HG03066 (cell line): ENCODE measurements around the gene DDTL.

Experiments used
- ATAC-seq: cut with Tn5 transposase; IDR thresholded peaks from one replicate; pipeline ENCODE4 v1.9.1; 2021; ENCODE audit warnings: low read depth; ENCODE audit not compliant: unreplicated experiment

The DDTL gene

DNA sequence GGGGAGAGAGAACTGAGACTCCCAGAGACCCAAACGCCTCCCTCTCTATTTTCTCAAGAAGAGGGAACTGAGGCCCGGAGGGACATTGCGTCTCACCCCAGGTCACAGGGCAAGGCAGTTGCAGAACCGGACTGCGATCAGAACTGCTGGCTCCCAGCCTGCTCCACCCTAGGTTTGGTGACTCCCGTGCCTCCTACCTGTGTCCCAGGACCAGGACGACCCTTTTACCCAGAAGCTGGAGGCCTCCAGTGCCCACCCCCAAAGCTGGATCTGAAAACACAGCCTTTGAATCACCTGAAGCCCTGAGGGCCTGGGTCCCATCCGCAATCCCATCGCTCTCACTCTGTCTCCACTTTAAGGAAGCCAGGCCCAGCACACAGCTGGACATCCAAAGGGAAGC lies 37.2 kb downstream of the DDTL start:
- no peak for ATAC-seq

DNA sequence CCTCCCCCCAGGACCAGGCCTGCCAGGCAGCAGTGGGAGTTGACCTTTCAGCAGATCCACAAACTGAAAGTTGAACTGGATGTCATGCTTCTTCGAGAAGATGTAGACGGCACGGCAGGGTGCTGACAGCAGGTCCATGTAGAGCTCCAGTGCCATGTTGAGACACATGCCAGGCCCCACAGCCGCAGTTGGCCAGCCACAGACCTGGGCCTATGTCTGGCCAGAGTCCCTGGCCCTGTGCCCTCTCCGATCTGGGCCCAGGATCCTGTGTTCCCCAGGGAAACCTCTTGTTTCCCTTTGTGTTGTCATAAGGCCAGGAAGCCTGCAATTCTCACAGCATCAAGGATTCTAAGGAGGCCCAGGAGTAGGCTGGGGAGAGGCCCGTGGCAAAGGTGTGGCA lies 38.5 kb downstream of the DDTL start, which contains the start of gene GSTT4:
Gene GSTT4, minus strand, starts transcription at position 253 of the 400 bp plus-strand sequence. Its CDS starts 97 bp downstream, at position 156.
- ATAC-seq = no peak

DNA sequence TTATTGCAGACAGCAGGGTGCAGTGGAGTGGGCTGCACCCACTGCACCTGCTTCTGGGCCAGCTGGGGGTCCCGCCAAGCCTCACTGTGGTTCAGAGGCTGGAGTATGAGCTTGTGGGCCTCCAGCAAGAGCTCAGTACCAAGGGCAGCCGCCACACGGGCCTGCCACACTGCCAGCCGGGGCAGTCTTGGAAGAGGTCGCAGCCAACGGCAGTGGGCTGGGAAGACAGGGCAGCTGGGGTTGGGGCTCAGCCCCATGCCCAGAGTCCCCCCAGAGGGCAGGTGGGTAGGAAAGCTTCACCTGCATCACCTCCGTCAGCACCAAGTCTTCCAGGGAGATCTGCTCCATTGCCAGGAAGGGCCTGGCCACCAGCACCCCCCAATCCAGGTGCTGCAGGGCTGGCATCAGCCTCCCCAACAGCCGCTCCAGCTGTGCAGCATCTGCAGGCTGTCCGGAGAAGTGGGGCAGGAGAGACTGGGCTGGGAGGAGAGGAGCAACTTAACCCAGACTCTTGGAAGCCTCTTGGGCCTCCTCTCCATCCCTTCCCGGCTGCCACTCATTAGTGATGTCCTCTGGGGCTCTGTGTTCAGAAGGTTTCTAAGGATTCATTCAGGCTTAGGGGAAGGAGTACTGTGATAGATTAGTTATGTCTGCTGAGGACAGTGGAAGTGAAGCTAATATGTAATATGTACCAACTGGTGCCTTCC lies 39.7 kb downstream of the DDTL start:
- ATAC-seq = no peak

DNA sequence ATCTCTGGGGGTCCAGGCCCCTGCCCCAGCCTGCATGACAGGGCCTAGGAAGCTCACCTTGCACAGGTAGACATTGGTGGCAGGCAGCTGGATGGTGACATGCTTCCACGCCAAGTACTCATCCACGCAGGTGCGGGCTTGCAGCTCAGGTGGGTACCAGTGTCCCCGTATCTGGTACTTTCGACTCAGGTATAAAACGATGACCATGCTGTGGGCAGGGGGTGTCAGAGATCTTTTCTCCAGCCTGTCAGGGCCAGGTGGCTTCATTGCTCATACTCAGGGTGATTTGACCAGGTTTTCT lies 40.2 kb downstream of the DDTL start:
- no peak for ATAC-seq

DNA sequence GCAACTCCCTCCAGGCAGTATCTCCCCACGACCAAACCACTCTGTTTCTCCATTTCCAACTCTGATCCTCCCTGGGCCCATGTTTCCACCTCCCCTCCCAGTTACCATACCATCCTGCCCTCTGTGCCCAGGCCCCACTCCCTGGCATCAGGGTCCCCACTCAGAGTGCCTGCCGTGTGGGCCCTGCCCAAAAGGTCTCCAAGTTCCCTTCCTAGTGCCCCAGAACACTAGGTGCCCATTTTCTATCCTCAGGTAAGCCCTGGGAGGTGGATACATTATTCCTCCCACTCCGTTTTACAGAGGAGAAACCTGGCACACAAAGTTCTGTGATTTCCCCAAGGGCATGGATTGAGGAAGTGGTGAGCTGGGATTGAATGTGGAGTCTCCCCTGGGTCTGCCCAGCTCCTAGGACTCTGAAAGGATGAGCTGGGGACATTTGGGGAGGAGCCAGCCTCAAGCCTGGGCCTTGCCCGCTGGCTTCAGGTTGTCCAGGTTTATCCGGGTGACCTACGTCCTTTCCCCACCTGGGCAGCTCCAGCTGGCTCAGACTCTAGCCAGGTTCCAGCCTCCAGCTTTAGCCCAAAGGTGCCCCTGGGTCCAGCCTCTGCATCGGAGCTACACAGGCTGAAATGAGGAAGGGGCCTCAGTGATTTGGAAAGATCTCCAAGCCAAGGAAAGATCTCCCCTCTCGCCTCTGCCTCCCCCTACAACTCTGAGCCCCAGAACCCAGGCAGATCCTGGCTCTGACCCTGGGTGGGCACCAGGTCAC lies 40.7 kb downstream of the DDTL start:
- ATAC-seq = no peak

DNA sequence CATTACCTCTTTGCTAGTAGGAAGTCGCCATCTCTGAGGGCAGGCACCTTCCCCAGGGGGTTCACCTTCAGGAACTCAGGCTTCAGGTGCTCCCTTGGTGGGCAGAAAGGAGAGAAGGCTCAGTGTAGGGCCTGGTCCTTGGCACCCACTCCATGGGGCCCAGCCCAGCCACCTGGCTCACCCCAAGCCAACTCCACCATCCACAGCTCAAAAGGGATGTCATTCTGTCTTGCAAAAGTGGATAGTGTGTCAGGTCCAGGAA lies 41.3 kb downstream of the DDTL start:
- no peak for ATAC-seq

DNA sequence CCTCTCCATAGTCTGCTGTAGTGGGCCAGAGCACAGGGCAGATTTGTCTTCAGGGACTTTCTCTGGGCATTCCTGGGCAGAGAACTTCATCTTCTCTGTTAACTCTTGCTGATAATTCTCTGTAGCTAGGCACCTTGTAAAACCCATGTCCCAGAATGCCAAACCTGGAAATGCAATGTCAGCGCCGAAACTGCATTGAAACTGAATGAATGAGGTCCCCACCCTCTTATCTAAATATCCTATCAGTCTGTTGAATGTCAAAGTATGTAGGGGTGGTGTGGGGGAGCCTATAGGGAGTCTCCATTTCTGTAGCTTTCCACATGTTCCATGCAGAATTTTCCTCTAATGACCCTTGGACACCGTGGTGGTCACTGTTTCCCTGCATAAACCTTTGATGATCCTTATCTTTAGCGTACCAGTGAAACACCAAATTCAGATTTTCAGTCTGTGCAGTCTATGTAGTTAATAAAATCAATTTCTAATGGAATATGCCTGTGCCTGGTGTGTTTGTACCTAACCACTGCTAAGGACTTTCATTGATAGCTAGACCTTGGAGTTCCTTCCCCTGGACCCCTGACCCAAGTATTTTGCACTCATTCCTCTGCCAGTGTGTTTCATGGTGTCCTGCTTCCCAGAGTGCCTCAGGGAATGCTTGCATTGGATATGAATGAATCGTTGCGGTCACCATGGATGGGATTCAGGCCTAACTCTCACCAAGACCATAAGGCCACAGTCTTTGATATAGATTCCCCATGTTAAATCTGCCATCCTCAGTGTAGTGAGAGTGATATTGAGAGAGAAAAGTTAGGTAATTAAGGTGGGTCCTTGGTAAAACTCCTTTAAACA lies 41.9 kb downstream of the DDTL start:
- ATAC-seq = no peak

DNA sequence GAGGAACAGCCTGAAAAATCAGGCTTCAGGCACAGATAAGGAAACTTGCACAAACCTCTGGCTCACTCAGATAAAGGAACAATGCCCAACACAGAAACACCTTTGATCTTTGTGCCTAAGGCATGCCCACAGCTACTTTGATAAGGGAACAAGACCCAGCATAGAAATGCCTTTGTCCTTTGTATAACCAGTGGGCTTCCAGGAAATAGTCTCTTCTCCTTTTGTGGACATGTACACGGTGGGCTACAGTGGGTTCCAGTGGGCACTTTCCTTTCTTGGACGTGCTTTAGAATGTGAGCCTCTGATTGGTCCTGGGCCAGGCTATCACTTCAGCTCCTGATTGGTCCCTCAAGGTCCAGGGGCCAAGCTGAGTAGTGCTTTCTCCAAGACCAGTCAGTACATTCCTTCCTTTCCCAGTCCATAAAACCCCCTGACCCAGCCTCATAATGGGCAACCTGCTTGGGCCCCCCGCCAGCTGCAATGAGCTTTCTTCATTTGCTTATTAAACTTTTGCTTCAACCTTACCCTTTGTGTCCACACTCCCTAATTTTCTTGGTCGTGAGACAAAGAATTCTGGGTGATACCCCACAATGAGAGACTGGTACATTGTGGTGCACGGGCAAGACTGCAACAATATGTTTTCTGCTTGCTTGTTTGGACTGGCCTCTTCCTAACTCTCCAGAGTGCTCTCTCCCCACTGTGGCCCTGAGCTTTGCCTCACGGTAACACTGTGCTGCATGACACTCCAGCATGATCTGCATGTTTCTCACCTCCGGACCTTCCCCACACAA lies 42.7 kb downstream of the DDTL start:
- ATAC-seq = no peak

DNA sequence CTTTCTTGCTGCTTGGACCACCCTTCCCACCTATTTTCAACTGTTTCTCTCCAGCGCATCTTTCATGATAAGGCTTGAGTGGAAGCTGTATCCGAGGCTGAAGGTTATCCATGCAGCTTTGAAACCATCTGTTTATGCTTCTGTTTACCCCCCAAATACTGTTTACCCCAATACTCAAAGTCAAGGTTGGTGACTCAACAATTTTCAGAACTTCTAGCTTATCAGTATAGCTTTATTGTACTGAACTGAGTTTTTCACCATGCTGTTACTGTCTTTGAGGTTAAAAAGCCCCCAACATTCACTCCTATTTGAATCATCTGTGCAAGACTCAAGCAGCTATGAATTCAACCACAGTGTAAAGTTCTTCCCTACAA lies 43.3 kb downstream of the DDTL start:
- ATAC-seq = no peak

DNA sequence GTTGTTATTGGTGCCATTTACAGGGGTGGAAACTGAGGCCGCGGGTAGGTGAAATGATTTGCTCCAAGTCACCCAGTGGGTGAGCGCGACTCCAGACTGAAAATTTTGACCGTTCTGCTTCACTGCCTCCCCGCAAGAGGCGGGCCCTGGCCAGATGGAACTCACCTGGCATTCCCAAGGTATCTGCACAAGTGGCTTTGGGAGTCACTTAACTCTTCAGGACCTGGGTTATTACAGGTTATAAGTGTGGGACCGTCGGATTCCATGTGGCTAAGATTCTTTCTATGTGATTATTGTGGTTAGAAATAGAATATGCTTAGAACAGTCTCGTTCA lies 45.0 kb downstream of the DDTL start:
- no peak for ATAC-seq

DNA sequence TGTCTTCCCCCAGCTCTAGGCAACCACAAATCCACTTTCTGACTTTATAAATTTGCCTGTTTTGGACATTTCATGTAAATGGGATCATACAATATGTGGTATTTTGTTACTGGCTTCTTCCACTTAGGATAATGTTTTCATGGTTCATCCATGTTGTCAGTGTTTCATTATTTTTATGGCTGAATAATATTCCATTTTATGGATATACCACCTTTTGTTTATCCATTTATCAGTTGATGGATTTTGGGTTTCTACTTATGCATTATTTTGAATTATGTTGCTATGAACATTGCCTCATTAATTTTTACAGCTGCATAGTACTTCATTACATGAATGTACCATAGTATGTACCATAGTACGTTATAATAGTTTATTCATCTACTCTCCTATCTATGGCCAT lies 49.5 kb downstream of the DDTL start:
- no peak for ATAC-seq

DNA sequence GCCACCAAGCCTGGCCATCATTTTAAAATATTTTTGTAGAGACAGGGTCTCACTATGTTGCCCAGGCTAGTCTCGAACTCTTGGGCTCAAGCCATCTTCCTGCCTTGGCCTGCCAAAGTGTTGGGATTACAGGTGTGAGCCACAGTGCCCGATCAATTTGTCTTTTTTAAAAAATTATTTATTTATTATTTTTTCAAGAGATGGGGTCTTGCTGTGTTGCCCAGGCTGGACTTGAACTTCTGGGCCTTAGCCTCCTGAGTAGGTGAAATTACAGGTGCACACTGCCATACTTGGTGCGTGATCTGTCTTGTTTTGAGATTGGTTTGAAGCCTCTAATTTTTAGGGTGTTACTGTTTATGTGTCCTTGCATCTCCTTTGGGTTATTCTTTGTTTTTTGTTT lies 54.6 kb downstream of the DDTL start:
- no peak for ATAC-seq
